ENCODE measurements around the gene RARA.

Gene RARA

DNA sequence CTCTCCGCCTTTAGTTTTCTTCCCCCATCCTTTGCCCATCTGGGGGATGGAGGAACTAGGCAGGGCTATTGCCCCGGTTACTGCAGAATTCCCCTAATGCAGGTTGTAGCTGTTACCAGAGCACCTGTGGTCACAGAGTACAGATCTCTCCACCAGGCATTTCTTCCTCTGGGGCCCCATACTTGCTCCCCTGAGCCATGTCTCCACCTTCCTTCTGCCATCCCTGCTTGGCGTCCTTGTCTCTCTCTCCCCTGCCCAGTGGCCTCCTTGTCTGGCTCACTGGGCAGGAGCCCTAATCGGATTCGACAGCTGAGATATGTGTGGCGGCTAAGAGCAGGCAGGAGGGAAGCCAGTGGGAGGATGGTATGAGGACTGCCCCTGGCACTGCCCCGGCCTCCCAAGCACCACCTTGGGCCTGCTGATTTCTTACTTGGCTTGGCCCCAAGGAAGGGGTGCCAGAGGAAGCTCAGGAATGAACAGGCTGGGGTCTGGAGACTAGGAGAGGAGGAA lies 2.0 kb downstream of the RARA start:
- no peaks in the 10 kb centered on the region for H3K9me3 ChIP-seq (replicated peaks in 1 of 11)
- H3K27me3 ChIP-seq: no peaks in the 10 kb centered on the region
- peaks cover 0 to 8% (median 0%) of the 10 kb centered on the region in 11 experiments; a peak in 2 of 22 replicates for H4K20me1 ChIP-seq
- peak overlapping the region in 10 of 11 experiments; percentile 9 to 66 (median 56); a peak in 14 of 22 replicates for H3K9ac ChIP-seq
- peaks cover 97 to 100% (median 99%) of the 10 kb centered on the region in 10 experiments for H3K4me1 ChIP-seq
- H3K4me2 ChIP-seq: peak overlapping the region; percentile 87 to 99 (median 96)
- H3K36me3 ChIP-seq: no peaks in the 10 kb centered on the region; a peak in 1 of 22 replicates
- H3K27ac ChIP-seq: peak overlapping the region in 10 of 11 experiments; percentile 9 to 72 (median 55); a peak in 19 of 22 replicates
- no peak for TF ChIP-seq Cebpa-rat (IDR thresholded peaks at IDR 0.05)
- H3K4me3 ChIP-seq: peak overlapping the region in 4 of 10 experiments; percentile 1 to 53 (median 36); a peak in 4 of 20 replicates

DNA sequence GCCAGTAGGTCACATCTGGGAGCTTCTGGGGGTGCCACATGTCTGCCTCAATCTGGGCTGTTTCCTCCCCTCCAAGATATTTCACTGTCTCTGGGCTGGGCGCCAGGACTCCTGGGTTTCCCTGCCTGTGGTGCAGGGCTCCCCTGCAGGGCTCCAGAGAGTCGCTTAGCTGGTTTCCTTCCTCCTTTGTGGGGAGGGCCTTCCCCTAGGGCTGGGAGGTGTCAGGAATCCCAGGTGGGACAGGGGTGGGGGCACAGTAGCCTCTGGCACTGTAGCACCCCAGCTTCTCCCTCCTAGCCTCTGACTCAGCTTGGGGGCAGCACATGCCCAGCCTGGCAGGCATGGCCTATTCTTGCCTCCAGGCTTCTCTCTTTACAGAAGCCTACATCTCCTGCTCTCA lies 2.6 kb downstream of the RARA start:
- peaks cover 97 to 100% (median 99%) of the 10 kb centered on the region in 10 experiments for H3K4me1 ChIP-seq
- H3K36me3 ChIP-seq: no peaks in the 10 kb centered on the region
- peak overlapping the region; percentile 87 to 99 (median 96) for H3K4me2 ChIP-seq
- no peaks in the 10 kb centered on the region for H3K27me3 ChIP-seq
- H4K20me1 ChIP-seq: peaks cover 0 to 8% (median 0%) of the 10 kb centered on the region in 11 experiments; a peak in 2 of 22 replicates
- peak overlapping the region; percentile 9 to 72 (median 55); a peak in 19 of 22 replicates for H3K27ac ChIP-seq
- H3K4me3 ChIP-seq: peak overlapping the region in 4 of 10 experiments; percentile 20 to 53 (median 36); a peak in 6 of 20 replicates
- TF ChIP-seq Cebpa-rat (IDR thresholded peaks at IDR 0.05): no peak
- H3K9me3 ChIP-seq (replicated peaks in 1 of 11): no peaks in the 10 kb centered on the region
- H3K9ac ChIP-seq: peak overlapping the region in 10 of 11 experiments; percentile 24 to 67 (median 60); a peak in 16 of 22 replicates

DNA sequence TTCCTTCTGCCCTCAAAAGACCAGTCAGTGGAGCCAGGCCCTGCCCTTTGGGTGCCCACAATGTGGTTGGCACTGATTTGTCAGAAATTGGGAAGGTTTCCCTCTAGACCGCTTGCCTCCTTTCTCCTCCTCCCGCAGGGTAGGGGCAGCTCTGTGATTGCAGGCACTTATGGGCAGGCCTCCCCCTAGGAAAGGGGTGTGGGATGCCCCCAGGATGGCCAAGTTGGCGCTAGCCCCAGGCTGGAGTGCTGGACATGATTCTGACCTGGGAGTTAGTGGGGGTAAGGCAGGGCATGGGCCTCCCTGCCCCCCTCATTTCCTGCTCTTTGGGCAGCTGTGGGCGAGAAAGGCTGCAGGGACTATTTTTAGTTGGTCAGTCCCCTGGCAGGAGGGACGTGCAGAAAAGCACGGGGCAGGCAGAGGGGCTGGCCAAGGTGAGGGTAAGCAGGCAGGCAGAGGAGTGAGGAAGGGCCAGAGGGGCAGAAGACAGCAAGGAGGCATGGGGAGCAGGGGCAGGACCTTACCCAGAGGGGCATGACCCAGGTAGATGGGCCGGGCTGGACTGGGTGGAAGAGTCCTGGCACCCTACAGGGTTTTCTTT lies 3.3 kb downstream of the RARA start:
- no peak for TF ChIP-seq Cebpa-rat (IDR thresholded peaks at IDR 0.05)
- Histone ChIP-seq H3K4me2 (peak overlapping the region; percentile 87 to 99 (median 96)), H3K9ac (peak overlapping the region in 10 of 11 experiments; percentile 25 to 67 (median 60); a peak in 19 of 22 replicates)

DNA sequence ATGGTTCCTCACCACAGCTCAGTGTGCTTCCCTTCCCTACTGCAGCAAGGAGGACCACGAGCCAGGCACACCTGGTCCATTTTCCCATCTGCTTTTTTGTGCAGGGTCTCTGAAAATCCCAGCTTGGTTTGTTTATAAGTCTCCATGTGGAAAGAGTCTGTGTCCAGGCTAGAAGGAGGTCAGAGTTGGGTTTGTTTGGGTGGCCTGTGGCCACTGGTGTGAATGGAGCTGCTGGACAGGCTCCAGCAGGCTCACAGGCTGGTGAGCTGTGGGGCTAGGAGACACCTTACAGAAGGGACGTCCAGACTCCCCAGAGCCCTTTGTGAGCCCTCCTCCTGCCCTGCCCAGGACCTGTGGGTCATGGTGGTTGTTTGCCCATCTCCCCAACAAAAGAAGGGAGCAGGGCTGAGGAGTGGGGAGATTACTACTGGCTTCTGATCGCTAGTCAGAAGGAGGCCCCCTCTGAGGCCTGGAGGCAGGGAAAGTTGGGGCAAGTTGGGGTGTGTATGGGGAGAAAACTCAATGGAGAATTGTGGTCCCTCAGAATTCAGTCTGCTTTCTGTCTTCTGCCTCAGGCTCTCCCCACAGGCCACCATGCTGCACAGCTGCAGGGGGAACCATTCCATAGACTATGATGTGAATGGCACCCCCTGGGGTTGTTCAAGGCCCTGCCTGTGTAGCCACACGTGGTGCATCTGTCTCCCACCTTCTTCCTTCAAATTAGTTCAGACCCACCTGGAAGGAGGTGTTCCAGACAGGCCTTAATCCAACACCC lies 4.1 kb downstream of the RARA start:
- Histone ChIP-seq H3K36me3 (no peaks in the 10 kb centered on the region), H3K27me3 (no peaks in the 10 kb centered on the region), H4K20me1 (peaks cover 0 to 8% (median 0%) of the 10 kb centered on the region in 11 experiments; a peak in 4 of 22 replicates), H3K4me3 (peak overlapping the region in 2 of 10 experiments; percentile 21 to 44; a peak in 4 of 20 replicates), H3K4me2 (peak overlapping the region; percentile 87 to 99 (median 96)), H3K9ac (peak overlapping the region in 8 of 11 experiments; percentile 25 to 67 (median 64); a peak in 9 of 22 replicates), H3K9me3 (replicated peaks in 1 of 11) (no peaks in the 10 kb centered on the region), H3K27ac (peak overlapping the region in 9 of 11 experiments; percentile 18 to 72 (median 55); a peak in 17 of 22 replicates), H3K4me1 (peaks cover 95 to 98% (median 97%) of the 10 kb centered on the region in 10 experiments)
- no peak for TF ChIP-seq Cebpa-rat (IDR thresholded peaks at IDR 0.05)

More for the DNA sequence above, 3.3 kb downstream of the RARA start:
- Histone ChIP-seq H4K20me1 (peaks cover 0 to 8% (median 0%) of the 10 kb centered on the region in 11 experiments; a peak in 4 of 22 replicates), H3K4me1 (peaks cover 97 to 100% (median 99%) of the 10 kb centered on the region in 10 experiments), H3K27me3 (no peaks in the 10 kb centered on the region), H3K27ac (peak overlapping the region in 10 of 11 experiments; percentile 27 to 72 (median 55); a peak in 20 of 22 replicates), H3K4me3 (peak overlapping the region in 5 of 10 experiments; percentile 20 to 53 (median 44); a peak in 9 of 20 replicates), H3K36me3 (no peaks in the 10 kb centered on the region), H3K9me3 (replicated peaks in 1 of 11) (no peaks in the 10 kb centered on the region)

DNA sequence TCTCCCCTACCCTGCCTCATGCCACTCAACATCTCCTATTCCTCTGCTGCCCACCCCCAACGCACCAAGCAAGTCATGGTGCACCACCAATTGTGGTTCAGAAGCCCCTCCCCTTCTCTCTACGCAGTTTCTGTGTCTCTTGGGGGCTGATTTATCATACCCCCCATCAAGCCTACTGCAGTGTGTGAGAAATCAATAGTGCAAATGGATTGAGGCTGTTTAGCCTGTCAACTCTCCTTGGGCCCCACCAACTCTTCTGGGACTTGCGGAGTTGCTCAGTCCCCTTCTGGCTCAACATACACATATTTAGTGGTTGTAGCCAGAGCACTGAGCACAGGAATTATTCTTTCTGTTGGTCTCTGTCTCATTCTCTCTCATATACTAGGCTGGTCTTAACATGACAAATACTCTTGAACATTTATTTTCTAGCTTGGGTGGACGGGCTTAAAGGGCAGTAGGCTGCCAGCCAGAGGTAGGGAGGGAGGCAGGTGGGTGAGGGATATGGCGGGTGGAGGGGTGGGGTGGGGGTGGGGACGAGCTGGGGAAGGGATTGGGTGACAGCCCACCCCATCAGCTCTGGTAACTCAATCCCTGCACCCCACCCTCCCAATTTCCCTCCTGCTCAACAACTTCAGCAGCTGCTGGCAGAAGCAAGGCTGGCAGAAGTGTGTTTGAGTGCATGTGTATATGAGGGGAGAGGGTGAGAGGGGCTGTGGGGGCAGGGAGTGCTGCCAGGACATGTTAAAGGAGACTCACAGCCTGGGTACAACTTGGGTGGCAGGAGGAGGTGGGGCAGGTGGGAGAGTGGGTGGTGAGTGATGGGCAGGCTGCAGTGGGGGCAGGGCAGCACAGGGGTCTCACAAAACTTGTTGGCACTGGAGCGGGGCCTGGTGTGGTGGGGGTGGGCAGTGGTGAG lies 4.9 kb downstream of the RARA start:
- Histone ChIP-seq H3K9ac (no peak overlapping the region; a peak in 1 of 22 replicates), H3K9me3 (replicated peaks in 1 of 11) (no peaks in the 10 kb centered on the region), H3K4me3 (no peak overlapping the region; a peak in 2 of 20 replicates), H3K27me3 (peaks cover 0 to 5% (median 0%) of the 10 kb centered on the region in 11 experiments; a peak in 2 of 22 replicates), H4K20me1 (peaks cover 0 to 14% (median 3%) of the 10 kb centered on the region in 11 experiments; a peak in 14 of 22 replicates), H3K36me3 (no peaks in the 10 kb centered on the region), H3K4me2 (peak overlapping the region; percentile 87 to 100 (median 96)), H3K27ac (peak overlapping the region in 8 of 11 experiments; percentile 17 to 72 (median 55); a peak in 11 of 22 replicates), H3K4me1 (peaks cover 86 to 97% (median 94%) of the 10 kb centered on the region in 10 experiments)
- TF ChIP-seq Cebpa-rat (IDR thresholded peaks at IDR 0.05): no peak

DNA sequence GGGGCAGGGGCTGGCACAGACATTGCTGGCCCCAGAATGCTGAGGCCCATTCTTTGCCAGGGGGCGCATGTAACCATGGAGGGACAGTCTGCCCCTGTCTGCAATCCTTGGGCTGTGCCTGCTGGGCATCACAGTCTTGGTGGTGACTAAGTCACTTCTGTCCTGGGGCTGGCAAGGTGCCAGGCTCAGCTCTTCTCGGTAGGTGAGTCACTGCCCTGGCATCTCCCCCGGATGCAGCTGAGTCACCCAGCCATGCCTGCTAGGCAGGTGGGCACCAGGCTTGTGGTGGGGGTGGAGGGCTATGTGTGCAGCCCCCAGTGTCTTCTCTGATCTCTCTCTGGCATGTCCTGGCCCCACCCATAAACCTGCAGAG lies 5.6 kb downstream of the RARA start:
- H3K27ac ChIP-seq: peak overlapping the region in 6 of 11 experiments; percentile 22 to 43 (median 32); a peak in 7 of 22 replicates
- peak overlapping the region; percentile 34 to 100 (median 65) for H3K4me2 ChIP-seq
- peaks cover 80 to 96% (median 94%) of the 10 kb centered on the region in 10 experiments for H3K4me1 ChIP-seq
- no peak overlapping the region for H3K4me3 ChIP-seq
- no peak overlapping the region; a peak in 1 of 22 replicates for H3K9ac ChIP-seq
- no peaks in the 10 kb centered on the region for H3K9me3 ChIP-seq (replicated peaks in 1 of 11)
- peaks cover 0 to 6% (median 0%) of the 10 kb centered on the region in 11 experiments; a peak in 2 of 22 replicates for H3K27me3 ChIP-seq
- peaks cover 0 to 20% (median 6%) of the 10 kb centered on the region in 11 experiments; a peak in 14 of 22 replicates for H4K20me1 ChIP-seq
- H3K36me3 ChIP-seq: no peaks in the 10 kb centered on the region
- TF ChIP-seq Cebpa-rat (IDR thresholded peaks at IDR 0.05): no peak

DNA sequence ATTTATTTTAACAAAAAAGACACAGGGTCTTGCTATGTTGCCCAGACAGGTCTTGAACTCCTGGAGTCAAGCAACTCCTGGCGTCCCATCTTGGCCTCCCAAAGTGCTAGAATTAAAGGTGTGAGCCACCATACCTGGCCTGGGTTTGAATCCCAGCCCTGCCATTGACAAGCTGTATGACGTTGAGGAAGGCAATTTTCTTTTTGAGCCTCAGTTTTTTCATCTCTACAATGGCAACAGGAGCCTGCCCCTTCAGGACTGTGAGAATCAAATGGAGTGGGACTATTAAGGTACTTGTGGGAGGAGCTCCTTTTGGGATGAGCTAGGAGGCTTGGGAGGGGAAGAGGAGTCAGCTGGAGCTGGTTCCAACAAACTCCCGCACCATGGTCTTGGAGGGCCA lies 6.2 kb downstream of the RARA start:
- Histone ChIP-seq H3K36me3 (no peaks in the 10 kb centered on the region), H4K20me1 (peaks cover 5 to 26% (median 11%) of the 10 kb centered on the region in 11 experiments; a peak in 18 of 22 replicates), H3K4me2 (peak overlapping the region; percentile 93 to 100 (median 99)), H3K4me1 (peaks cover 79 to 96% (median 94%) of the 10 kb centered on the region in 10 experiments), H3K27ac (peak overlapping the region in 9 of 11 experiments; percentile 23 to 66 (median 40); a peak in 15 of 22 replicates), H3K4me3 (no peak overlapping the region), H3K27me3 (peaks cover 0 to 6% (median 0%) of the 10 kb centered on the region in 11 experiments; a peak in 2 of 22 replicates), H3K9me3 (replicated peaks in 1 of 11) (no peaks in the 10 kb centered on the region), H3K9ac (peak overlapping the region in 6 of 11 experiments; percentile 11 to 26 (median 16); a peak in 4 of 22 replicates)
- TF ChIP-seq Cebpa-rat (IDR thresholded peaks at IDR 0.05): no peak
